Body of pancreas (tissue), 4 donors: ENCODE data around the gene FAM151A.

Experiments
- CTCF ChIP-seq, 7 experiments: fragments of 450-650 bp in 4 of 7; fragments of 200-600 bp in 3 of 7; sonication (generic) in 3 of 7; IDR thresholded peaks; one replicate each; pipeline ENCODE4 v1.5.1; 2016 to 2019; ENCODE audit warnings: antibody characterized with exemption in 7 of 7
- POLR2A ChIP-seq, 3 donors: fragments of 450-650 bp; IDR thresholded peaks; one replicate each; pipeline ENCODE4 v1.6.1; 2016; ENCODE audit warnings: antibody characterized with exemption in 3 of 3, mild to moderate bottlenecking in 2 of 3

GRCh38 chr1:54566438-54567141, 56.7 kb downstream of the FAM151A start:
- TF ChIP-seq CTCF (IDR thresholded peaks at IDR 0.05) (no peak), POLR2A (IDR thresholded peaks at IDR 0.05) (no peak)
